WI38 (cell line): Measurements from ENCODE around the gene LRRTM1.

Source experiments
- H3K4me3 ChIP-seq: 2 replicates; pipeline ENCODE4 v1.5.1; 2011; ENCODE audit warnings: low read depth, mild to moderate bottlenecking, control low read depth, low read length
- TF ChIP-seq, protein P1 (sequence below): IDR thresholded peaks from 2 replicates; pipeline ENCODE4 v1.5.1; 2012; ENCODE audit warnings: low read depth, mild to moderate bottlenecking, control low read depth, low read length

Gene LRRTM1

GRCh38 chr2:80258793-80259192 lies 45.8 kb downstream of the LRRTM1 start:
- TF ChIP-seq, protein P1, sequence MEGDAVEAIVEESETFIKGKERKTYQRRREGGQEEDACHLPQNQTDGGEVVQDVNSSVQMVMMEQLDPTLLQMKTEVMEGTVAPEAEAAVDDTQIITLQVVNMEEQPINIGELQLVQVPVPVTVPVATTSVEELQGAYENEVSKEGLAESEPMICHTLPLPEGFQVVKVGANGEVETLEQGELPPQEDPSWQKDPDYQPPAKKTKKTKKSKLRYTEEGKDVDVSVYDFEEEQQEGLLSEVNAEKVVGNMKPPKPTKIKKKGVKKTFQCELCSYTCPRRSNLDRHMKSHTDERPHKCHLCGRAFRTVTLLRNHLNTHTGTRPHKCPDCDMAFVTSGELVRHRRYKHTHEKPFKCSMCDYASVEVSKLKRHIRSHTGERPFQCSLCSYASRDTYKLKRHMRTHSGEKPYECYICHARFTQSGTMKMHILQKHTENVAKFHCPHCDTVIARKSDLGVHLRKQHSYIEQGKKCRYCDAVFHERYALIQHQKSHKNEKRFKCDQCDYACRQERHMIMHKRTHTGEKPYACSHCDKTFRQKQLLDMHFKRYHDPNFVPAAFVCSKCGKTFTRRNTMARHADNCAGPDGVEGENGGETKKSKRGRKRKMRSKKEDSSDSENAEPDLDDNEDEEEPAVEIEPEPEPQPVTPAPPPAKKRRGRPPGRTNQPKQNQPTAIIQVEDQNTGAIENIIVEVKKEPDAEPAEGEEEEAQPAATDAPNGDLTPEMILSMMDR, result no peak
- H3K4me3 ChIP-seq, result no peak overlapping the region

DNA sequence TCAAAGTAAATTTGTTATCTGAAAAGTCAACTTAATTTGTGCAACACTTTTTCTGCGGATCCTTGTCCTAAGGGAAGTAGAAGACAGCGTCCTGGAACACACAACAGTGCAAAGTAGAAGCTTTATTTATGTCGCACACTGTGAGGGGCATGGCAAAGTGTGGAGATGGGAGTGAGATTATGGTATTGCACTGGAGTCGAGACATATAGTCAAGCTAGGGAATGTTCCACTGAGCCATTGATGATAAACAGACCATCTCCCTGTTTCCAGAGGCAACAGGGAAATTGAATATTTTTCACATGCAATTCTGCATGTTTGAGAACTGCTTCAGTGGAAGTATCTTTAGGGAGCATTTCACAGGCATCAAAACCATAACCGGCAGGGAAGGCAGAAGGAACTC lies 46.2 kb downstream of the LRRTM1 start:
- TF ChIP-seq, protein P1, result no peak
- H3K4me3 ChIP-seq, result no peak overlapping the region

- H3K4me3 ChIP-seq, result no peak overlapping the region
- TF ChIP-seq, protein P1, result no peak
Observed at GRCh38 chr2:80257450-80257849, 47.1 kb downstream of the LRRTM1 start.

DNA sequence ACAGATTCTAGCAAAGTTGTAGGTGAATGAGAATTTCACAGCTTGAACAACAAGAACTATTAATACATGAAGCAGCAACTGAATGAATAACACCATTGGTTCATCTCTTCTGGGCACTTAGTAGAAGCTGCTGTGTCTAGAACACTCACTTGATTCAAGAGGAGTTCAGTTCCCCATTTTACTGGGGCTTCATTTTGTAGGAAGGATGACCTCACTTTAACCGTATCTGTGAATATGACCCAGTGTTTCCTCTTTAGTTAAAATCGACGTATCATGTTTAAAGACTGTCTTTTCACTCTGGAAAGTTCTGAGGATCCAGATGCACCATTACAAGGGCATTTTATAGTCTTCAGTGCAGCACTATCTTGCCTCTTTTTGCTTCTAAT lies 47.8 kb downstream of the LRRTM1 start:
- H3K4me3 ChIP-seq, result no peak overlapping the region
- TF ChIP-seq, protein P1, result no peak

GRCh38 chr2:80255918-80256781 lies 48.4 kb downstream of the LRRTM1 start:
- TF ChIP-seq, protein P1, result no peak; the same call in 1 of the 2 replicates
- no peak overlapping the region for H3K4me3 ChIP-seq

DNA sequence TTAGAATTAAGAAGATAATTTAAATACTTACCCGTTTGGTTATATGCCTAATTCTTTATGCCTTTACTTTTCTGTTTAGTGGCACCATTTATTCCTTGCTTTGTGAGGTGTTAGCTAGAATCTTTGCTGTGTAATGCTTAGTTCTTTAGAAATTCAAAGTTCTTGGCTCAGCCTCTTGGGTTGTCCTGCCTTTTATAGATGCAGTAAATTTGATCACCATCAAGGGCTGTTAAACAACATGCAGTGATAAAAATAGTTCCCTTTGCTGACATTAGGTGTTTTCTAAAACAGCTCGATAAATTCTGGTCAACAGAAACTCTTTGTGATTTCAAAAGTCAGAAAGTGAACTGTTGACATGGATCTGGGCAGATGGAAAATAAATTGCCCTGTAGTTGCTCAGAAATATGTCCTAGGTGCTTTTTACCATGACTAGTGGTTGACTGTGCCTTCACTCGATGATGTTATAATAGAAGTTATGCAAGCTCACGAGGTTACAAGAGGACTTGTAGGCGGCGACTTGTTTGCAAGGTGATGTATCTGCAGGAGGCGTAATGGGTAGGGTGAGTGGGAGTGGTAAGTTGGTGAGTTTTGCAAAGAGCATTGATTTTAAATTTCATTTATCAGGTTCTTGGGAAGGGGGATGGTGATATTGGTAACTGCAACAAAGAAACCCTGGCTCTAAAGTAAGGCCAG lies 52.1 kb downstream of the LRRTM1 start:
- H3K4me3 ChIP-seq, result no peak overlapping the region
- TF ChIP-seq, protein P1, result no peak
